ENCODE results near the gene NVL.

Gene NVL

GRCh38 chr1:224294775-224295174 is 35.2 kb downstream of the NVL start:
- H3K27ac ChIP-seq = no peak overlapping the region
- no peak overlapping the region for H3K4me3 ChIP-seq

- Histone ChIP-seq H3K27ac (no peak overlapping the region), H3K4me3 (no peak overlapping the region)
Observed at GRCh38 chr1:224292419-224292818, 37.6 kb downstream of the NVL start.

GRCh38 chr1:224289396-224289795 is 40.6 kb downstream of the NVL start:
- no peak overlapping the region for H3K4me3 ChIP-seq
- H3K27ac ChIP-seq = no peak overlapping the region

GRCh38 chr1:224287714-224288113 is 42.3 kb downstream of the NVL start:
- Histone ChIP-seq H3K4me3 (no peak overlapping the region), H3K27ac (no peak overlapping the region)

- Histone ChIP-seq H3K27ac (no peak overlapping the region), H3K4me3 (no peak overlapping the region)
Observed at GRCh38 chr1:224282140-224282539, 47.8 kb downstream of the NVL start.

GRCh38 chr1:224276771-224277487 is 53.0 kb downstream of the NVL start:
- no peak overlapping the region for H3K4me3 ChIP-seq
- no peak overlapping the region for H3K27ac ChIP-seq

- Histone ChIP-seq H3K27ac (no peak overlapping the region), H3K4me3 (no peak overlapping the region)
Observed at GRCh38 chr1:224274970-224275626, 54.9 kb downstream of the NVL start.

- no peak overlapping the region for H3K4me3 ChIP-seq
- no peak overlapping the region for H3K27ac ChIP-seq
Observed at GRCh38 chr1:224273641-224274040, 56.3 kb downstream of the NVL start.

- no peak overlapping the region for H3K27ac ChIP-seq
- no peak overlapping the region for H3K4me3 ChIP-seq
Observed at GRCh38 chr1:224271106-224271505, 58.9 kb downstream of the NVL start.

GRCh38 chr1:224267925-224268324 is 62.0 kb downstream of the NVL start:
- no peak overlapping the region for H3K27ac ChIP-seq
- H3K4me3 ChIP-seq = no peak overlapping the region

- Histone ChIP-seq H3K27ac (peak overlapping the region in 2 of 21 experiments; percentile 10 to 40), H3K4me3 (no peak overlapping the region)
Observed at GRCh38 chr1:224266915-224267856, 62.8 kb downstream of the NVL start.

GRCh38 chr1:224266105-224266914 is 63.7 kb downstream of the NVL start:
- H3K4me3 ChIP-seq = no peak overlapping the region
- peak overlapping the region in 4 of 21 experiments; percentile 10 to 70 (median 40) for H3K27ac ChIP-seq

GRCh38 chr1:224264321-224264720 is 65.7 kb downstream of the NVL start:
- H3K27ac ChIP-seq = no peak overlapping the region
- no peak overlapping the region for H3K4me3 ChIP-seq

GRCh38 chr1:224262373-224263054 is 67.5 kb downstream of the NVL start:
- Histone ChIP-seq H3K4me3 (no peak overlapping the region), H3K27ac (no peak overlapping the region)

- Histone ChIP-seq H3K27ac (no peak overlapping the region), H3K4me3 (no peak overlapping the region)
Observed at GRCh38 chr1:224259986-224260385, 70.0 kb downstream of the NVL start.

- Histone ChIP-seq H3K4me3 (no peak overlapping the region), H3K27ac (peak overlapping the region in 1 of 21 experiments; percentile 52)
Observed at GRCh38 chr1:224258351-224258750, 71.6 kb downstream of the NVL start.

- H3K4me3 ChIP-seq = no peak overlapping the region
Observed at GRCh38 chr1:224256640-224257039, 73.3 kb downstream of the NVL start.

GRCh38 chr1:224253721-224254120 is 76.3 kb downstream of the NVL start:
- no peak overlapping the region for H3K27ac ChIP-seq
- no peak overlapping the region for H3K4me3 ChIP-seq

More at GRCh38 chr1:224256640-224257039, 73.3 kb downstream of the NVL start:
- peak overlapping the region in 2 of 21 experiments; percentile 16 to 52 for H3K27ac ChIP-seq

- no peak overlapping the region for H3K4me3 ChIP-seq
- H3K27ac ChIP-seq = peak overlapping the region in 5 of 21 experiments; percentile 33 to 61 (median 42)
Observed at GRCh38 chr1:224252479-224252878, 77.5 kb downstream of the NVL start.

All from skin epidermis (tissue), 12 donors.